PC-3 (cell line): ENCODE data around the gene CSNK1D. TPM values are rescaled to one million over a fixed set of nuclear protein-coding genes. Genes with fewer than 3 reads are reported as not detected.

ENCODE experiments used
- ATAC-seq: fragments of 200-7000 bp; cut with Tn5 transposase; 2 replicates; pipeline ENCODE4 v1.9.1; 2020; ENCODE audit warnings: mild to moderate bottlenecking, moderate library complexity
- BruUV-seq: library from RNA; stranded (reverse); fragments of 400-500 nt; replicated peaks from 2 replicates; lab custom pipeline; 2021; lab: Mats Ljungman, UMichigan
- CTCF ChIA-PET: fragments of 300-600 bp; sonication (Branson Sonifier 250); formaldehyde crosslinking; loops from one replicate; lab custom pipeline; 2022; ENCODE audit warnings: antibody characterized with exemption; lab: Charles Lee
- POLR2A ChIA-PET: fragments of 300-600 bp; sonication (Branson Sonifier 250); formaldehyde crosslinking; loops from one replicate; lab custom pipeline; 2022; ENCODE audit warnings: antibody characterized with exemption; ENCODE audit not compliant: unreplicated experiment; lab: Charles Lee
- DNase-seq: peaks from one replicate; pipeline ENCODE4 v3.0.0-alpha.2; 2015
- H2AFZ ChIP-seq: fragments of 300-600 bp; sonication (generic); 2 replicates; pipeline ENCODE4 v1.6.0; 2016; ENCODE audit warnings: antibody characterized with exemption, low read length
- H3F3A ChIP-seq: fragments of 300-600 bp; sonication (generic); one replicate; pipeline ENCODE4 v1.6.0; 2017; ENCODE audit warnings: antibody characterized with exemption, low read length, control low read depth, mild to moderate bottlenecking; ENCODE audit not compliant: unreplicated experiment
- H3K27ac ChIP-seq: fragments of 300-600 bp; sonication (generic); 2 replicates; pipeline ENCODE4 v1.5.1; 2016; ENCODE audit warnings: mild to moderate bottlenecking, low read length
- H3K27me3 ChIP-seq: fragments of 300-600 bp; sonication (generic); 2 replicates; pipeline ENCODE4 v1.6.1; 2016; ENCODE audit warnings: low read length, mixed read lengths
- H3K36me3 ChIP-seq: fragments of 300-600 bp; sonication (generic); 2 replicates; pipeline ENCODE4 v1.6.1; 2016; ENCODE audit warnings: low read depth, mixed run types, low read length, mixed read lengths
- H3K4me1 ChIP-seq: fragments of 300-600 bp; sonication (generic); 2 replicates; pipeline ENCODE4 v1.5.1; 2016; ENCODE audit warnings: low read length; ENCODE audit not compliant: insufficient read depth
- H3K4me2 ChIP-seq: fragments of 300-600 bp; sonication (generic); 2 replicates; pipeline ENCODE4 v1.6.0; 2016; ENCODE audit warnings: low read length
- H3K4me3 ChIP-seq: fragments of 300-600 bp; sonication (generic); 2 replicates; pipeline ENCODE4 v1.5.1; 2016; ENCODE audit warnings: mild to moderate bottlenecking, low read length, mixed read lengths
- H3K79me2 ChIP-seq: fragments of 300-600 bp; sonication (generic); 2 replicates; pipeline ENCODE4 v1.6.1; 2017; ENCODE audit warnings: low read length, mixed read lengths
- H3K9ac ChIP-seq: fragments of 300-600 bp; sonication (generic); 2 replicates; pipeline ENCODE4 v1.6.0; 2016; ENCODE audit warnings: mild to moderate bottlenecking, low read length
- H3K9me2 ChIP-seq: fragments of 300-600 bp; sonication (generic); replicated peaks from 2 replicates; pipeline ENCODE4 v1.6.1; 2016; ENCODE audit warnings: mixed run types, low read length, mixed read lengths
- H3K9me3 ChIP-seq: fragments of 300-600 bp; sonication (generic); 2 replicates; pipeline ENCODE4 v1.6.1; 2016; ENCODE audit warnings: low read length, mixed read lengths
- H4K20me1 ChIP-seq: fragments of 300-600 bp; sonication (generic); 2 replicates; pipeline ENCODE4 v1.6.1; 2016; ENCODE audit warnings: low read length, mixed read lengths
- CTCF ChIP-seq: fragments of 300-600 bp; sonication (generic); conservative IDR thresholded peaks from 2 replicates; pipeline ENCODE4 v1.5.1; 2017; ENCODE audit warnings: antibody characterized with exemption, low read depth, mild to moderate bottlenecking, low read length
- EZH2 ChIP-seq: fragments of 300-600 bp; sonication (generic); IDR thresholded peaks from one replicate; pipeline ENCODE4 v1.6.1; 2017; ENCODE audit warnings: antibody characterized with exemption, mild to moderate bottlenecking, low read length; ENCODE audit not compliant: unreplicated experiment
- EZH2phosphoT487 ChIP-seq: fragments of 300-600 bp; sonication (generic); IDR thresholded peaks from 2 replicates; pipeline ENCODE4 v1.6.1; 2018; ENCODE audit warnings: mild to moderate bottlenecking, antibody characterized with exemption, low read length, borderline replicate concordance
- intact Hi-C: fragments of 100-400 bp; cut with micrococcal nuclease; formaldehyde crosslinking; loops from 2 replicates; pipeline ENCODE4 v1.9.0; 2023
- total RNA-seq: library from RNA; depleted of rRNA; stranded (reverse); fragments of >200 nt; gene quantifications from 2 replicates; pipeline ENCODE4 v1.2.3, GENCODE V29; 2014

Gene CSNK1D
- total RNA-seq, 1 experiment from 2014 or later: 58.6 TPM

- H3K4me2 ChIP-seq: no peak overlapping the region
- no peaks in the 10 kb centered on the region for H3K36me3 ChIP-seq
- TF ChIP-seq EZH2: no peak
- no peak for TF ChIP-seq CTCF
- TF ChIP-seq EZH2phosphoT487: no peak
- no peaks in the 10 kb centered on the region for H3K27me3 ChIP-seq
- DNase-seq (no peak), ATAC-seq (no peak)
- no peaks in the 10 kb centered on the region for H4K20me1 ChIP-seq
- intact Hi-C loops: no loop called here
- H3K79me2 ChIP-seq: no peaks in the 10 kb centered on the region
- ChIA-PET POLR2A (no interaction called here), CTCF (no interaction called here)
- H3K9me3 ChIP-seq: no peaks in the 10 kb centered on the region
- BruUV-seq: no TSS peak
- H3K4me1 ChIP-seq: no peaks in the 10 kb centered on the region; the same call in 1 of the 2 replicates
- no peak overlapping the region for H3K4me3 ChIP-seq
- peaks cover 3% of the 10 kb centered on the region for H3F3A ChIP-seq
- no peak overlapping the region for H3K9ac ChIP-seq
- no peaks in the 10 kb centered on the region for H3K9me2 ChIP-seq
- H2AFZ ChIP-seq: no peak overlapping the region
- H3K27ac ChIP-seq: no peak overlapping the region
These were observed 44.6 kb upstream of the CSNK1D start for GRCh38 chr17:82318169-82318498.

- H3K4me1 ChIP-seq: no peaks in the 10 kb centered on the region; the same call in 1 of the 2 replicates
- H3K4me2 ChIP-seq: no peak within 1 kb of the TSS
- H3K9ac ChIP-seq: no peak within 1 kb of the TSS
- H4K20me1 ChIP-seq: no peaks in the 10 kb centered on the region
- no peak for TF ChIP-seq EZH2phosphoT487
- TF ChIP-seq EZH2: no peak
- TF ChIP-seq CTCF: no peak
- no peak within 1 kb of the TSS for H3K4me3 ChIP-seq
- H3K36me3 ChIP-seq: no peaks in the 10 kb centered on the region
- DNase-seq (no peak), ATAC-seq (no peak)
- no peaks in the 10 kb centered on the region for H3K27me3 ChIP-seq
- ChIA-PET POLR2A (no interaction called here), CTCF (no interaction called here)
- peaks cover 3% of the 10 kb centered on the region for H3F3A ChIP-seq
- H3K79me2 ChIP-seq: no peaks in the 10 kb centered on the region
- intact Hi-C loops: no loop called here
- H3K9me2 ChIP-seq: no peaks in the 10 kb centered on the region
- BruUV-seq: no TSS peak
- no peaks in the 10 kb centered on the region for H3K9me3 ChIP-seq
- no peak within 1 kb of the TSS for H3K27ac ChIP-seq
- H2AFZ ChIP-seq: no peak within 1 kb of the TSS
These were observed 44.1 kb upstream of the CSNK1D start, which contains the start of gene CD7 for GRCh38 chr17:82317394-82318168. Gene CD7, minus strand, starts transcription at chr17:82317608. Its CDS starts 113 bp downstream, at chr17:82317495.
